K562 (cell line): Measurements from ENCODE around the gene MCL1. TPM values are rescaled to one million over a fixed set of nuclear protein-coding genes. Genes with fewer than 3 reads are reported as not detected.
A peak's percentile ranks its signal among the peaks of the same experiment; 100 is the strongest.

ENCODE experiments used
- ARNT ChIP-seq, 2 experiments: fragments of 450-650 bp; IDR thresholded peaks; 2 replicates each; pipeline ENCODE4 v1.6.1; 2016; ENCODE audit warnings: mild to moderate bottlenecking in 1 of 2
- ATF2 ChIP-seq: sonication (generic); formaldehyde crosslinking; IDR thresholded peaks from 2 replicates; pipeline ENCODE4 v1.8.1; 2022; ENCODE audit warnings: missing genetic modification reagents
- BCOR ChIP-seq: fragments of 450-650 bp; IDR thresholded peaks from 2 replicates; pipeline ENCODE4 v1.6.1; 2016
- COPS2 ChIP-seq: fragments of 450-650 bp; conservative IDR thresholded peaks from 2 replicates; pipeline ENCODE4 v1.6.1; 2016; ENCODE audit warnings: mild to moderate bottlenecking, moderate library complexity
- CREB5 ChIP-seq: fragments of 250-450 bp; sonication (Bioruptor Pico); IDR thresholded peaks from 2 replicates; pipeline ENCODE4 v1.5.0; 2020; ENCODE audit warnings: mild to moderate bottlenecking
- E2F1 ChIP-seq: sonication (generic); formaldehyde crosslinking; IDR thresholded peaks from 2 replicates; pipeline ENCODE4 v1.8.1; 2023; ENCODE audit warnings: mild to moderate bottlenecking, missing genetic modification reagents, moderate library complexity
- MIER1 ChIP-seq: fragments of 450-650 bp; IDR thresholded peaks from 2 replicates; pipeline ENCODE4 v1.6.1; 2016; ENCODE audit warnings: antibody characterized with exemption, mild to moderate bottlenecking, low read depth
- PHB2 ChIP-seq: fragments of 450-650 bp; IDR thresholded peaks from 2 replicates; pipeline ENCODE4 v1.6.1; 2017; ENCODE audit warnings: low read depth
- PML ChIP-seq: IDR thresholded peaks from 2 replicates; pipeline ENCODE4 v1.6.1; 2012; ENCODE audit warnings: low read length, inconsistent platforms
- PRPF4 ChIP-seq: fragments of 200-400 bp; formaldehyde crosslinking; IDR thresholded peaks from one replicate; pipeline ENCODE4 v1.6.1; 2017; ENCODE audit warnings: low read length, low read depth, mild to moderate bottlenecking; ENCODE audit not compliant: insufficient read depth, poor library complexity, severe bottlenecking
- PTRF ChIP-seq: fragments of 450-650 bp; IDR thresholded peaks from 2 replicates; pipeline ENCODE4 v1.6.1; 2016; ENCODE audit warnings: mild to moderate bottlenecking, missing genetic modification characterization, missing compliant biosample characterization
- RBM25 ChIP-seq: fragments of 200-400 bp; formaldehyde crosslinking; IDR thresholded peaks from 2 replicates; pipeline ENCODE4 v1.6.1; 2018; ENCODE audit warnings: low read length, low read depth, moderate library complexity; ENCODE audit not compliant: severe bottlenecking
- RUNX1 ChIP-seq: sonication (generic); IDR thresholded peaks from 2 replicates; pipeline ENCODE4 v1.6.1; 2016; ENCODE audit warnings: antibody characterized with exemption, low read depth
- SPI1 ChIP-seq: IDR thresholded peaks from 2 replicates; pipeline ENCODE4 v1.6.1; 2011; ENCODE audit warnings: low read depth, low read length, control low read depth, borderline replicate concordance
- SRF ChIP-seq, 2 experiments: fragments of 250-450, 450-650 bp in 1 of 2; sonication (Bioruptor Pico) in 1 of 2; sonication (generic) in 1 of 2; formaldehyde crosslinking; IDR thresholded peaks; 2 replicates each; pipeline versions ENCODE4 v1.5.0 to v1.5.1; 2020 to 2022; ENCODE audit warnings: mild to moderate bottlenecking in 1 of 2, missing genetic modification reagents in 1 of 2
- TAF15 ChIP-seq: fragments of 200-400 bp; formaldehyde crosslinking; IDR thresholded peaks from 2 replicates; pipeline ENCODE4 v1.6.1; 2017; ENCODE audit warnings: mild to moderate bottlenecking, low read depth, low read length, moderate library complexity
- TCF7L2 ChIP-seq: fragments of 150-350 bp; IDR thresholded peaks from 2 replicates; pipeline ENCODE4 v1.6.1; 2016; ENCODE audit warnings: low read depth, mild to moderate bottlenecking, low read length, moderate library complexity
- THAP7 ChIP-seq: fragments of 250-450 bp; sonication (Bioruptor Pico); IDR thresholded peaks from 2 replicates; pipeline ENCODE4 v1.5.0; 2021
- ZBTB5 ChIP-seq: fragments of 450-650 bp; IDR thresholded peaks from 2 replicates; pipeline ENCODE4 v1.6.1; 2017; ENCODE audit warnings: antibody characterized with exemption
- ZBTB9 ChIP-seq: fragments of 450-650 bp; formaldehyde crosslinking; IDR thresholded peaks from 2 replicates; pipeline ENCODE4 v1.4.0; 2020; ENCODE audit warnings: mild to moderate bottlenecking, moderate library complexity
- ZNF224 ChIP-seq: sonication (generic); formaldehyde crosslinking; IDR thresholded peaks from 2 replicates; pipeline ENCODE4 v1.8.0; 2022; ENCODE audit warnings: mild to moderate bottlenecking, missing genetic modification reagents
- polyA plus RNA-seq, 8 experiments: library from polyadenylated mRNA; depleted of rRNA in 4 of 8; stranded (reverse) in 5 of 8; unstranded in 3 of 8; fragments of >200 nt; fragmentation: Nextera tagmentation in 2 of 8; fragmentation: Illumina TruSeq in 1 of 8; extraction: Ambion mirVana in 2 of 8; extraction: Trizol in 1 of 8; gene quantifications; 2 replicates each; pipeline versions ENCODE4 v1.2.1 to v1.2.3, GENCODE V29; 2011 to 2014; ENCODE audit warnings: inconsistent platforms in 1 of 8, missing spikeins in 1 of 8
- total RNA-seq, 7 experiments: library from RNA; depleted of rRNA in 6 of 7; stranded (reverse); fragments of >200 nt in 6 of 7; fragmentation: Illumina TruSeq in 2 of 7; extraction: Trizol in 2 of 7; gene quantifications; 2 replicates each; pipeline versions ENCODE4 v1.2.1 to v1.2.3, GENCODE V29; 2011 to 2021; ENCODE audit warnings: low replicate concordance in 1 of 7

Gene MCL1
- total and polyA plus RNA-seq, 9 of the 15 experiments (the other 6 are each of a cell fraction or from before 2014, with no cell fraction given): 27.1 to 224 (median 138) TPM

- 0 out of 2 replicates have a peak, but pooled peaks have one; percentile 58 for TF ChIP-seq CREB5
- no peak for TF ChIP-seq THAP7
- TF ChIP-seq ATF2 (CRISPR knock-in tag): no peak
- TF ChIP-seq RUNX1: no peak
- no peak for TF ChIP-seq ZNF224
- TF ChIP-seq RBM25: peak; percentile 24
- no peak for TF ChIP-seq SRF (CRISPR knock-in tag; IDR thresholded peaks at IDR 0.05)
- TF ChIP-seq SPI1: no peak
- no peak for TF ChIP-seq ZBTB5
- TF ChIP-seq TCF7L2: no peak
- peak; percentile 62; the same call in 1 of the 2 replicates for TF ChIP-seq ZBTB9 (CRISPR knock-in tag)
- no peak; the same call in 1 of the 2 replicates for TF ChIP-seq MIER1
- no peak for TF ChIP-seq PHB2
- no peak for TF ChIP-seq TAF15
- peak in 1 of 2 experiments; percentile 29; a peak in 1 of 4 replicates for TF ChIP-seq ARNT (IDR thresholded peaks at IDR 0.05)
- no peak for TF ChIP-seq PML
- TF ChIP-seq E2F1 (CRISPR knock-in tag): no peak
- no peak for TF ChIP-seq COPS2
- TF ChIP-seq BCOR: peak; percentile 66
- TF ChIP-seq PTRF (tag): no peak
- no peak for TF ChIP-seq PRPF4
Observed at GRCh38 chr1:150579945-150580642, 684 bp upstream of the MCL1 start (continued).
